K562 (cell line): Measurements from ENCODE around the gene EIF2AK2. TPM values are rescaled to one million over a fixed set of nuclear protein-coding genes. Genes with fewer than 3 reads are reported as not detected.

Experiments
- ARID4B ChIP-seq: sonication (generic); formaldehyde crosslinking; IDR thresholded peaks from 2 replicates; pipeline ENCODE4 v1.8.0; 2022; ENCODE audit warnings: mild to moderate bottlenecking, missing genetic modification reagents
- BCOR ChIP-seq: fragments of 450-650 bp; IDR thresholded peaks from 2 replicates; pipeline ENCODE4 v1.6.1; 2016
- ERF ChIP-seq: fragments of 450-650 bp; formaldehyde crosslinking; IDR thresholded peaks from 2 replicates; pipeline ENCODE4 v1.4.0; 2020; ENCODE audit warnings: mild to moderate bottlenecking, mixed read lengths
- ETV6 ChIP-seq, 3 experiments: fragments of 150-350 bp in 1 of 3; sonication (generic) in 1 of 3; formaldehyde crosslinking in 1 of 3; IDR thresholded peaks; 2 replicates each; pipeline versions ENCODE4 v1.6.1 to v1.8.0; 2014 to 2022; ENCODE audit warnings: borderline replicate concordance in 2 of 3, low read depth in 2 of 3, antibody characterized with exemption in 1 of 3, low read length in 1 of 3, mild to moderate bottlenecking in 1 of 3, missing genetic modification reagents in 1 of 3
- MLLT1 ChIP-seq, 2 experiments: fragments of 450-650 bp; IDR thresholded peaks; 2 replicates each; pipeline ENCODE4 v1.6.1; 2016
- POLR2A ChIP-seq: fragments of 450-650 bp; conservative IDR thresholded peaks from 2 replicates; pipeline ENCODE4 v1.6.1; 2016
- RERE ChIP-seq: sonication (generic); formaldehyde crosslinking; IDR thresholded peaks from 2 replicates; pipeline ENCODE4 v1.8.0; 2023; ENCODE audit warnings: missing genetic modification reagents, mild to moderate bottlenecking, borderline replicate concordance
- SRSF7 ChIP-seq: fragments of 200-400 bp; formaldehyde crosslinking; optimal IDR thresholded peaks from 2 replicates; pipeline ENCODE3; 2017; ENCODE audit warnings: mild to moderate bottlenecking, low read depth, low read length
- ZNF232 ChIP-seq: sonication (generic); formaldehyde crosslinking; IDR thresholded peaks from 2 replicates; pipeline ENCODE4 v1.8.0; 2022; ENCODE audit warnings: mild to moderate bottlenecking, missing genetic modification reagents
- ZNF398 ChIP-seq: fragments of 250-450 bp; sonication (Bioruptor Pico); IDR thresholded peaks from 2 replicates; pipeline ENCODE4 v1.8.0; 2021; ENCODE audit warnings: moderate library complexity, mild to moderate bottlenecking, inconsistent platforms
- polyA plus RNA-seq, 8 experiments: library from polyadenylated mRNA; depleted of rRNA in 4 of 8; stranded (reverse) in 5 of 8; unstranded in 3 of 8; fragments of >200 nt; fragmentation: Nextera tagmentation in 2 of 8; fragmentation: Illumina TruSeq in 1 of 8; extraction: Ambion mirVana in 2 of 8; extraction: Trizol in 1 of 8; gene quantifications; 2 replicates each; pipeline versions ENCODE4 v1.2.1 to v1.2.3, GENCODE V29; 2011 to 2014; ENCODE audit warnings: inconsistent platforms in 1 of 8, missing spikeins in 1 of 8
- total RNA-seq, 7 experiments: library from RNA; depleted of rRNA in 6 of 7; stranded (reverse); fragments of >200 nt in 6 of 7; fragmentation: Illumina TruSeq in 2 of 7; extraction: Trizol in 2 of 7; gene quantifications; 2 replicates each; pipeline versions ENCODE4 v1.2.1 to v1.2.3, GENCODE V29; 2011 to 2021; ENCODE audit warnings: low replicate concordance in 1 of 7

Gene EIF2AK2
- total and polyA plus RNA-seq, 9 of the 15 experiments (the other 6 are each of a cell fraction or from before 2014, with no cell fraction given), result 3.8 to 19.5 (median 13.3) TPM

GRCh38 chr2:37156857-37157714 lies at the start of gene EIF2AK2 (continued):
- TF ChIP-seq ZNF398 (no peak), POLR2A (0 out of 2 replicates have a peak, but pooled peaks have one; percentile 49), ZNF232 (CRISPR knock-in tag) (no peak), ETV6 (IDR thresholded peaks at IDR 0.05; ENCODE audit: borderline replicate concordance in 1 of 2, low read depth in 2 of 2, low read length in 1 of 2) (no peak), ETV6 (CRISPR knock-in tag; IDR thresholded peaks at IDR 0.05; ENCODE audit: borderline replicate concordance) (no peak), ARID4B (0 out of 2 replicates have a peak, but pooled peaks have one; percentile 41), RERE (CRISPR knock-in tag) (no peak), SRSF7 (no peak), BCOR (no peak), ERF (CRISPR knock-in tag) (no peak), MLLT1 (IDR thresholded peaks at IDR 0.05) (no peak)
